Pulmonary artery endothelial cell (primary cell): ENCODE results near the gene CFTR. TPM values are rescaled to one million over a fixed set of nuclear protein-coding genes. Genes with fewer than 3 reads are reported as not detected.

Experiments
- DNase-seq: peaks from one replicate; pipeline ENCODE4 v3.0.0-alpha.2; 2011; ENCODE audit warnings: low read depth, low spot score
- total RNA-seq: library from RNA; depleted of rRNA; stranded (reverse); fragments of >200 nt; gene quantifications from 2 replicates; pipeline ENCODE4 v1.2.3, GENCODE V29; 2014

CFTR gene
- total RNA-seq, 1 donor from 2014 or later = not detected

DNA sequence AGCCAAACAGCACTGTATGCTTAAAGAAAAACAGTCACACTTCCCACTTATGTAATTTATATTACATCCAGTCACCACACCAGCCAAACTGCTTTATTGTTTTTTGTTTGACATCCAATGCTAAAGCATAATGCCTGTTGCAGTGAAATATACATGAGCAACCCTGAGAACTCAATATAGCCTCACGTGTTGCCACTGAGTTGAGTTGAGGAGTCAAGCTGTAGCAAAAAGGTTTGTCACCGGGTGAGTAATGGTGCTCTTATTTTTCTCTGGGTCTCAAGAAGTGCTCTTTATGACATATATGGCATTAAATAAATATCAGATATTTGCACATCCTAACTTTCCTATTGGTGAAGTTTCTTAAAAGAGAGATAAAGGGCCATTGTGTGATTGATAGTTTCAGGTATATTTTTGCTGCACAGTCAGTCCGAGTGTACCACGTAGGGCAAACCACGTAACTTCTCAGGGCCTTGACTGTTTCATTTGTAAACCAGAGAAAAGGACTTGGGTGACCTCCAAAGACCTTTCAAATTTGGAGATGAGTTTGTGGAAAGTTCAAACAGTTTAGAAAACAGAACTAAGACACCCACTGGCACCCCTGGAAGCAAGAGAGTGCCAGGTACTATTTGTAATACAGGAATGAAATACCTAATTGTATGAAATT lies 168.5 kb downstream of the CFTR start:
- no peak for DNase-seq

DNA sequence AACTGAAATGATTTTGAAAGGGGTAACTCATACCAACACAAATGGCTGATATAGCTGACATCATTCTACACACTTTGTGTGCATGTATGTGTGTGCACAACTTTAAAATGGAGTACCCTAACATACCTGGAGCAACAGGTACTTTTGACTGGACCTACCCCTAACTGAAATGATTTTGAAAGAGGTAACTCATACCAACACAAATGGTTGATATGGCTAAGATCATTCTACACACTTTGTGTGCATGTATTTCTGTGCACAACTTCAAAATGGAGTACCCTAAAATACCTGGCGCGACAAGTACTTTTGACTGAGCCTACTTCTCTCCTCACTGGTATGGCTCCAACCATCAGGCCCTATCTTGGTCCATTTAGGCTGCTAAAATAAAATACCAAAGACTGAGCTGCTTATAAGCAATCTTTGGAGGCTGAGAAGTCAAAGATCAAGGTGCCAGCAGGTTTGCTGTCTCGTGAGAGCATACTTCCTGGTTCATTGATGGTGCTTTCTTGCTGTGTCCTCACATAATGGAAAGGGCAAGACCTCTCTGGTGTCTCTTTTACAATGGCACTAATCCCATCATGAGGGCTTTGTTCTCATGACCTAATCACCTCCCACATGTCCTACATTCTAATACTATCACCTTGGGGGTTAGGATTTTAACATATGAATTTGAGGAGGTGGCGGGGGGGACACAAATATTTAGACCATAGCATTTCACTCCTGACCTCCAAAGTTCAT lies 173.3 kb downstream of the CFTR start:
- no peak for DNase-seq

DNA sequence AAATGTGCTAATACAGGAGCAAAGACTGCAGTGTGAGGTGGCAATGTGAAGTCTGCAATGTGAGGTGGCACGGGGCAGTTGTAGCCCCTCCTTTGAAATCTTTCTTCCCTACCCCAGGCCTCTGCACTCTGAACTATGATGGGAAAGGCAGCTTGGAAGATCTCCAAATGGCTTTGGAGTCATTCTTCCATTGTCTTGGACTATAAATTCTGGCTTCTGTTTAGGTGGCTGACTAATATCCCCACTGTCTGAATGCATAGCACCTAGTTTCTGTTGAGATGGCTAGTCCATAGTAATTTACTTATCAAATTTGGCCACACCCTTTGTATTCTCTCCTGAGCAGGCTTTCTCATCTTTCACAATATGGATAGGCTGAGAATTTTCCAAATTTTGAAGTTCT lies 175.0 kb downstream of the CFTR start:
- no peak for DNase-seq

DNA sequence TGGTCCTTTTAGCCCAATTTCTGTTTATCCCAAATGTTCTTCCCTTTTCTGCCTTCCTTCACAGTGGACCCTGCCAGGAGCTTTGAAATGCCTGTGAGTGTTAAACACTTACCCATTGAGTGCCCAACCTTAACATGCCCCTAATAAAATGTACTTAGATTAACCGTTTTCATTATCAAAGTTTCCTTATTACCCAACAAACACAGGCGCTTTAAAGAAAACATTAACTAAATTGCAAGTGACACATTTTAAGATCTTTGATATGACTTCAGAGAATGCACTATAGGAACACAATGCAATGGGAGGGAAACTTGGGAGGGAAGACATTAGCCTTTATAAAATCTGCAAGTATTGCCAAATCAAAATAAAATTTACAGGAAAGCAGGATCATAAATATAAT lies 177.0 kb downstream of the CFTR start:
- no peak for DNase-seq

DNA sequence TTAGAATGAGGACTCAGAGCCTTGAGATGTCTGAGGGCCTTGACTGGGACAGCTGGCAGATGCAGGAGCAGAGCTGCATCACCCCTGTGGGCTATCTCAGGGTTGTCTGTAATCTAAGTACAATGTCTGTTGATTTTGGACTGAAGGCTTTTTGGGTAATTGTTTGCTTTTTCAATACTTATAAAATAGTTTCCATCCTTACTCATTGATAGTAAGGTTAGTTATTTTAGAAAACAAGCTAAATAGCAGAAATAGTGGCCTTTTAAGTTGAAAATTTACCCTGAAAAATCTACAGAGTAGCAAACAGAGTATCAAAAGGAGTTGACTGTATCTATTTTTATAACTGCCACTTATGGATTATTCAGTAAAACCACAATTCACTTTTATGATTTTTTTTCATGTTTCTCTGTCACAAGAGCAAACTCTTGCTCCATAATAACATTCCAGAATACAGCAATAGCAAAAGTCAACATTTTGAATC lies 179.7 kb downstream of the CFTR start:
- DNase-seq = no peak

DNA sequence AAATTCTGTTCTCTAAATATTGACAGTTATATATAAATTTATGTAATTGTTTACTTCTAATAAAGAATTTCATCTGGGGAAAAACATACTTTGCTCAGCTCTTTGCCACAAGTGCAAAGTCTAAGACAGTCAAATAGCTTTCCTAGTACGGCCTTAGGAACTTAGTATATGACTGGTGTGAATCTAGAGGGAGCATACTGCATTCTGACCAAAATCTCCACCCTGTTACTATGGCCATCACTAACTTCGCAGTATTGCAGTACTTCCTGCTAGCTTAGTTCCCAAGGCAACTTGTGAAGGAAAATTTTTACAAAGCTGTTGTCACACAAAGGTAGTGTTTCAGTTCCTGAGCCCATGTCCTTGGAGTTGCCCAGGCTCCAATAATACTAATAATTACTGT lies 181.5 kb downstream of the CFTR start:
- no peak for DNase-seq

DNA sequence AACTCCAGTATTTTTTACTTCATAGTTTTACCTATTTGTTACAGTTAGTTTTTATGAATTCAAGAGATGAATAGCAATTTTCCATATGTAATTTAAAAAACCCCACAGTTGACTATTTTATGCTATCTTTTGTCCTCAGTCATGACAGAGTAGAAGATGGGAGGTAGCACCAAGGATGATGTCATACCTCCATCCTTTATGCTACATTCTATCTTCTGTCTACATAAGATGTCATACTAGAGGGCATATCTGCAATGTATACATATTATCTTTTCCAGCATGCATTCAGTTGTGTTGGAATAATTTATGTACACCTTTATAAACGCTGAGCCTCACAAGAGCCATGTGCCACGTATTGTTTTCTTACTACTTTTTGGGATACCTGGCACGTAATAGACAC lies 184.2 kb downstream of the CFTR start:
- no peak for DNase-seq

DNA sequence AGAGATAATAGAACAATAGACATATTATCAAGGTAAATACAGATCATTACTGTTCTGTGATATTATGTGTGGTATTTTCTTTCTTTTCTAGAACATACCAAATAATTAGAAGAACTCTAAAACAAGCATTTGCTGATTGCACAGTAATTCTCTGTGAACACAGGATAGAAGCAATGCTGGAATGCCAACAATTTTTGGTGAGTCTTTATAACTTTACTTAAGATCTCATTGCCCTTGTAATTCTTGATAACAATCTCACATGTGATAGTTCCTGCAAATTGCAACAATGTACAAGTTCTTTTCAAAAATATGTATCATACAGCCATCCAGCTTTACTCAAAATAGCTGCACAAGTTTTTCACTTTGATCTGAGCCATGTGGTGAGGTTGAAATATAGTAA lies 185.5 kb downstream of the CFTR start:
- DNase-seq = no peak

DNA sequence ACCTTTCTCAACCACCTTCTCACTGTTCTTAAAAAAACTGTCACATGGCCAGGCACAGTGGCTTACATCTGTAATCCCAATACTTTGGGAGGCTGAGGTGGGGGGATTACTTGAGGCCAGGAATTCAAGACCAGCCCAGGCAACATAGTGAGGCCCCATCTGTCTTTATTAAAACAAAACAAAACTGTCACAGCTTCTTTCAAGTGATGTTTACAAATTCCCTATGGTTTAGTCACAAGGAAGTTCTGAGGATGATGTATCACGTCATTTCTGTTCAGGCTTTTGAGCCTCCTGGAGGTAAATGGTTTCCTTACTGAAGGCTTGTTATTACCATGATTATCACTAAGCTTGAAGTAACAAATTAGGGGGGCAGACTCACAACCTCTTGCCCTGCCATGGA lies 186.2 kb downstream of the CFTR start:
- peak; percentile 32 for DNase-seq

DNA sequence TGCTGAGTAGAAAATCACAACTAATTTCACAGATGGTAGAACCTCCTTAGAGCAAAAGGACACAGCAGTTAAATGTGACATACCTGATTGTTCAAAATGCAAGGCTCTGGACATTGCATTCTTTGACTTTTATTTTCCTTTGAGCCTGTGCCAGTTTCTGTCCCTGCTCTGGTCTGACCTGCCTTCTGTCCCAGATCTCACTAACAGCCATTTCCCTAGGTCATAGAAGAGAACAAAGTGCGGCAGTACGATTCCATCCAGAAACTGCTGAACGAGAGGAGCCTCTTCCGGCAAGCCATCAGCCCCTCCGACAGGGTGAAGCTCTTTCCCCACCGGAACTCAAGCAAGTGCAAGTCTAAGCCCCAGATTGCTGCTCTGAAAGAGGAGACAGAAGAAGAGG lies 186.9 kb downstream of the CFTR start:
- no peak for DNase-seq

DNA sequence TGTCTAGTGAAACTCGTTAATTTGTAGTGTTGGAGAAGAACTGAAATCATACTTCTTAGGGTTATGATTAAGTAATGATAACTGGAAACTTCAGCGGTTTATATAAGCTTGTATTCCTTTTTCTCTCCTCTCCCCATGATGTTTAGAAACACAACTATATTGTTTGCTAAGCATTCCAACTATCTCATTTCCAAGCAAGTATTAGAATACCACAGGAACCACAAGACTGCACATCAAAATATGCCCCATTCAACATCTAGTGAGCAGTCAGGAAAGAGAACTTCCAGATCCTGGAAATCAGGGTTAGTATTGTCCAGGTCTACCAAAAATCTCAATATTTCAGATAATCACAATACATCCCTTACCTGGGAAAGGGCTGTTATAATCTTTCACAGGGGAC lies 187.6 kb downstream of the CFTR start:
- no peak for DNase-seq

DNA sequence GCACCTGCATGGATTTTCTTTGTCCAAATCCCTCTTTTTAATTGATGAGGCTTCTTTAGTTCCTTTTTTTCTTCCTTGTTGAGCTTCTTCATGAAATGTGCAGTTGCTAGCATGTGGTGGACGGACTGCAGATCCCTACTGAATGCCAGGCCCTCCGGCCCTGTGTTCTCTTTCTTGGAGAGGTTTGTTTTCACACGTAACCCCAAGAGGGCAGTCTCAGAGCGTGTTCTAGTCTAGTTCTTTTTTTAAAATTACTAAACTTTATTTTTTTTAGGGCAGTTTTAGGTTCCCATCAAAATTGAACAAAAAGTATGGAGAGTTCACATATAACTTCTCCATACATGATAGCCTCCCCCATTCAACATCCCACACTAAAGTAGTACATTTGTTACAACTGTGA lies 190.0 kb downstream of the CFTR start:
- no peak for DNase-seq

DNA sequence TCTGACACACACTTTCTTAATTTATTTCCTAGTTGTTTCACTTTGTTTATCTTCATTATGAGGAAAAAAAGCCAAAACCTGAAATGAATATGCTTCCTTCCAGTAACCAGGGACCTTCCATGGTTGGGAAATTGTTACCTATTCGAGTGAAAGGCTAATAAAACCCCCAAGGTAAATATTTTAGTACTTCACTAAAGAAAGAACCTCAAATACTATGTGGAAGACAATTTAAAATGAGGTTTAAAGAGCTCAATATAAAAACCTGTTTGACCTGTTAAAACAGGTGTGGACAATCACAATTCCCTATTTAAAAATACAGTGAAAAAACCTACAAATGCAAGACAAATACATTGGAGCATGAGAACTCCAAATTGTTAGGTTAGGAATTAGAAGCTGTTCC lies 192.6 kb downstream of the CFTR start:
- no peak for DNase-seq

DNA sequence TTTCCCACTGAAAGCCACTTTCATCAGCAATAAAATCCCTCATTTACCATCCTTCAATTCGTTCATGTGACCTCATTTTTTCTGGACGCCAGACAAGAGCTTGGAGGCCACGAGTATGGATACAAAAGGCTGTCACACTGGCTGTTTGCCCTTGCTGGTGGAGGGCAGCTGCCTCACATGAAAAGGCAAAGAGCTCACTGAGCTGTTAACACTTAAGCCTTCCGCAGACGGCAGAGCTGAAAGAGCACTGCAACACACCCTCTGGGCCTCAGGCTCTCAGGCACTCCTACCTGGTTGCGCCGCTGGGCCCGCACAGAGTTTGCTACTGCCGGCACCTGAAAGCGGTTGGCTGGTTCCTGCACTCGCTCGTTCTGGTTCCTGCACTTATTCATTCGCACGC lies 193.5 kb downstream of the CFTR start:
- no peak for DNase-seq

DNA sequence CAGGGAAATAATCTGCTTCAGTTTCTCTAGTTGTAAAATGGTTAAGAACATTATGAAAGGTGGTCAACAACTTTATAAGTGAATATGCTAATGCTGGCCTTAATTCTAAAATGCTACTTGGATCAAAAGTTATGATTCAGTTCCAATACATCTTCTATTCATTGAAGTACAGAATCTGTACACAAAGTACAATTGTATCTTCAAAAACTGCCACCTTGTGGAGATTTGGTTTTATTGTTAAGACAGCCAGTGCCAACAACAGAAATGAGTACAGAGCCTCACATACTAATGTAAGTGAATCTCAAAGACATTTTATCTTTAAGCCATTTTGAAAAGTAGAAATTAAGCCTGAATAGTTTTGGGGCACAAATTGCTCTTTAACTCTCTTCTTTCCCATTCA lies 194.0 kb downstream of the CFTR start:
- DNase-seq = peak; percentile 11

DNA sequence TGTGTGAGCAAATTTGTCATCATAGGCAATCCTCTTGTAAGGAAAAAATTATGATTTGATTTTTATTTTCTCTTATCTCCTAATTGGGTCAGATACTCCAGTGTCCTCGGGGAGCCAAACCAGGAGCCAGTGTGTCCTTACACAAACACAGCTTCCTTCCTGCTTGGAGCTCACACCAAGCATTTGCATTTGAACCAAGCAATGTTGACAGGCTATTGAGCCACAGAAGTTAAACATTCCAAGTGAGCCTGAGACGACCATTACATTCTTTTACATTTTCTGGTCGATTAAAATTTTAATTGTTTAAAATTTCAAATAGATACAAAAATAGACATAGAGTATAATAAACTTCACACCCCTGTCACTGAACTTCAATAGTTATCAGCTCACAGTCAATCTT lies 194.8 kb downstream of the CFTR start:
- no peak for DNase-seq

DNA sequence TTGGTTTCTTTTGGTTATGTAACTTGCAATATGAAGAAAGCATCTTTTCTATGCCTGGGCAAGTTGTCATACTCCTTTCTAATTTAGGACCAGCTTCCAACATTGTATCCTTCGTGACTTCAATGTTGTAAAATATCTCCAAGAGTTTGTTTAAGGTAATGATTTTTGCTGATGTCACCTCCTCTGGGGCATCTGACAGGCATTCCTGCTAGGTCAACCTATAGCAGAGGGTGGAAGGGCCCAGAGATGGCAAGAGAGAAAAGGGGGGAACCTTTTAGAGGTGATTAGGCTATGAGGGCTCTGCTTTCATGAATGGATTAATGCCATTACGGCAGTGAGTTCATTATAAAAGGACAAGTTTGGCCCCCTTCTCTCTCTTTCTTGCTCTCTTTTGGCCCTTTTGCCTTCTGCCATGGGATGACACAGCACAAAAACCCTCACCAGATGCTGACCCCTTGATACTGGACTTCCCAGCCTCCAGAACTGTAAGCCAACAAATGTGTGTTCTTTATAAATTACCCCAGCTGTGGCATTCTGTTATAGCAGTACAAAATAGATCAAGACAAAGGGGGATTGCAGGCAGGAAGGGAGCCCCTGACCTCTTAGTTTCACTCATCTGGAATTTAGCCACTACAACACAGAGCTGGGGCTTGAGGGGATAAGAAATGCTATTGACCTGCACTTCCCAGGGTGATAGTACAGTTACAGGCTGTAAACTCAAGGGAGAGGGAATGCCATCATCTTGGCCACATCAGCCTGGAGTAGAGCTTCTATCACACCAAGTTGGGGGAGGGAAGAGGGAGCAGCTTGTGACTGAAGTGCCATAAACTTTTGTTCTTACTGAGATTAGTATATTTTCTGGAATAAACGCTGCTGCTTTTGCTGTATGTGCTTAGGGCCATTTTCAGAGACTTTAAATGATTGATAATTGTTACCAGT lies 195.9 kb downstream of the CFTR start:
- DNase-seq = no peak

DNA sequence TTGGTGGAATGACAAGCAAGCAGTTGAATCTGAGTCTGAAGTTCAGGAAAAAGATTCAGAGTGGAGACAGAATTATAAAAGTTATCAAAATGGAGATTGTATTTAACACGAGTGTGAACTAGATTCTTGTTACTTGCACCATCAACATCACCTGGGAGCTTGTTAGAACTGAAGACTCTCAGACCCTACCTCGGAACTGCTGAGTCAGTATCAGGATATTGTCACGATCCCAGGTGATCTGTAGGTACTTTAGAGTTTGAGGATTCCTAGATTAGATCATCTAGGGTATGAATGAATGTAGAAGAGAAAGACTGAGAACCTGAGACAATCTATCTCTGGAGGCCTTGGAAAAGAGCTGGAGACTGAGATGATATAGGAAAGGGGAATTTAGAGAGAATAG lies 199.3 kb downstream of the CFTR start:
- DNase-seq = no peak

DNA sequence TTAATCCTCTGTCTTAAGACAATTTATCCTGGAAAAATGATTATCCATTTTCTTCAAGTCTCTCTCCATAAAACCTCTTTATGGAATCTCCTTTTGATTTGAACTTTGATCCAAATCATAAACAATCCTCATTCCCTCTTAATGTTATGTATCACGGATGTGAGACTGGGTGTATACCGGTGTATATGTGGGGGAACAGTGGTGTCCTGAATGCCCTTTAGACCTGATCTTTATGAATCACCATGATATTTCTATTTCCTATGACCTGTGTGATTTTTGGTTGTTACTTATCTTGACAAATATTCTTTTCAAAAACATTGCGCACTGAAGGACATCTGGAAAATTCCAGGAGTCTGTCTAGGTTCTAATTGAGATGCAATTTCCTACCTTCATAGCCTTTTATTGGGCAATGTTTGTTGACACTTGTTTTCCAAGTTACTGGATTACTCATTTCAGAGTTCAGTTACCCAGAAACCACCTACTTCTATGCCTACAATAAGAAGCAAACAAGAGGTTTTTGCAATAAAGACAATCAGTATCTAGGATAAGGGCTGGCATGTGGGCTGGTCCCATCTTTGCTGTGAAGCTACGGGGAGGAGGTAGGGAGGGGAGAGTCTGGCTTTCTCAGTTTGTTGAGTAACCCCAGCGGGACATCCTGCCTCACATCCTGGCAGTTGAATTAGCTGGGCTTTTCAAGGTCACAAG lies 203.0 kb downstream of the CFTR start:
- no peak for DNase-seq

DNA sequence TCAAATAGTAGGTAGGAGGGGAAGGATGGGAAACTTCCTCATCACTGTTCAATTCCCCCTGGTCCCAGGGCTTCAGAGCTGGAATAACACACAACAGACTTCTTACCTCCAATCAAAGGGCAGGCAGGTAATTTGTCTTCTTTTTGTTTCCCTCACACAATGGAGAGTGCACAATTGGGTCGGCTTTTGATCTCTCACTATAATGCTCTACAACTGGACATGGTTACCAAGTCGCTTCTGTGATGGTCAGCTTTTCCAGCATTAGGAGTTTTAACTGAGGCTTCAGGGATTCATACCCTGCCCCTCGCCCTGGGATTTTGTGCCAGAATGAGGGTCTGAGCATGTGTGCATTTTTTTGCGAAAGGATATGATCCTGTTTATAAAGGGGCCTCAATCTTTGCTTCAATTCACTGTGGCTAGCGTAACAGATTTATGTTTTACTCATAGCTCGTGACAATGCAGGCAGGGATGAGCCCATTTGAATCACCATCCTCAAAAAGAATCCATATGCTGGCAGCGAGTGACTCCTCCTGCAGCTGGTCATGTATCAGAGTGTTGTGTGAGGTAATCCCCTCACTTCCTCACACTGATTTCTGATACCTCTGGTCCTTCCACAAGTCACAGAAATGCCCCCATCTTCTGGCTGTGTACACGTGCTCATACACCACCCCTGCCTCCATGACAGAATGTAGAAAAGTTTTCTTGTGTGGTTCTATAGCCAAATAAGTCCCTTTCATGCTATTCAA lies 203.8 kb downstream of the CFTR start:
- DNase-seq = no peak

DNA sequence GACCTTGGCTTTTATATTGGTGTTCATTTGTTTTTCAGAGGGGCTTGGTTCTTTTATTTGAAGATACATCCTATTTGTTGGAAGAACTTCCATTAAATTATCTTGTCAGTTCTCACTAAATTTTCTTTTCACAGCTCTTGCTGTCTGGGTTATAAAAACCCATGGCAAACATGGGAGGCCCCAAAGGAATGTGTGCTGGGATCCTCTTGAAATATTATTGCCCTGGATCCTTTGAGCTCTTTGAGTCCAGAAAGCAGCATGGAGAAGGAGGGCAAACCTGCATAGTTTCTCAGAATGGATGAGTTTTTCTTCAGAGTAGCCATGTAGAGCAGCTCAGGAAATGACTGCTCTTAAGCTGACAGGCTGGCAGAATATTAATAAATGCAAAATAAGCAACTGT lies 206.0 kb downstream of the CFTR start:
- DNase-seq = no peak
